Thyroid gland (tissue), 4 donors: ENCODE data around the gene SSPN.

Source experiments
- CTCF ChIP-seq, 6 experiments: fragments of 200-600 bp in 3 of 6; fragments of 450-650 bp in 3 of 6; sonication (generic) in 3 of 6; IDR thresholded peaks; one replicate each; pipeline ENCODE4 v1.5.1; 2016 to 2019; ENCODE audit warnings: antibody characterized with exemption in 6 of 6, mild to moderate bottlenecking in 2 of 6, inconsistent platforms in 1 of 6, moderate library complexity in 1 of 6
- POLR2A ChIP-seq, 2 donors: fragments of 450-650 bp; IDR thresholded peaks; one replicate each; pipeline ENCODE4 v1.6.1; 2017; ENCODE audit warnings: antibody characterized with exemption in 2 of 2, mild to moderate bottlenecking in 2 of 2, moderate library complexity in 1 of 2

DNA sequence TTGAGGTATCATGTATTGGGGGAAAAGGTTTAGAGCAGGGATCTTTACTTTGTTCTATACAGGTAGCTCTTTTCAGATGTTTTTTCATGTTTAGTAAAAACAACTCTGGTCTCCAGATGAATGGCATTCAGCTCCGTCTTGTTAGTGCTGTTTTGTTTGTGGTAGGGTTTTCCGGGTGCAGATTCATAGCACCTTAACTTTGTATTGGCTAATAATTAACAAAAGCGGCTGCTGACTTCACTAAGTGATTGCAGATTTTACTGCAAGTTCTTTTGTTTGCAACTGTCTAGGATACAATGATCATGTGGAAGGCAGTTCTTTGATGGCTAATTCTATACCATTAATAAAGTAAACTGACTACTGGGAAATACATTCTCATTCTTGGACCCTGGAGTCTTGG, 38.4 kb upstream of the SSPN start:
- TF ChIP-seq POLR2A (IDR thresholded peaks at IDR 0.05) = no peak
- TF ChIP-seq CTCF (IDR thresholded peaks at IDR 0.05) = no peak
